ENCODE results near the gene SH3BGR. TPM values are rescaled to one million over a fixed set of nuclear protein-coding genes. Genes with fewer than 3 reads are reported as not detected.
"Not testable (repeated sequence)": the region's sequence is repeated elsewhere in the genome, so short reads cannot be mapped to it uniquely, and the experiment has no call there.

SH3BGR gene
- total RNA-seq = under 1 TPM; 0.57 to 0.86 TPM
- 0 to 0.08 reads per million in 2 donors for total RNA-seq

DNA sequence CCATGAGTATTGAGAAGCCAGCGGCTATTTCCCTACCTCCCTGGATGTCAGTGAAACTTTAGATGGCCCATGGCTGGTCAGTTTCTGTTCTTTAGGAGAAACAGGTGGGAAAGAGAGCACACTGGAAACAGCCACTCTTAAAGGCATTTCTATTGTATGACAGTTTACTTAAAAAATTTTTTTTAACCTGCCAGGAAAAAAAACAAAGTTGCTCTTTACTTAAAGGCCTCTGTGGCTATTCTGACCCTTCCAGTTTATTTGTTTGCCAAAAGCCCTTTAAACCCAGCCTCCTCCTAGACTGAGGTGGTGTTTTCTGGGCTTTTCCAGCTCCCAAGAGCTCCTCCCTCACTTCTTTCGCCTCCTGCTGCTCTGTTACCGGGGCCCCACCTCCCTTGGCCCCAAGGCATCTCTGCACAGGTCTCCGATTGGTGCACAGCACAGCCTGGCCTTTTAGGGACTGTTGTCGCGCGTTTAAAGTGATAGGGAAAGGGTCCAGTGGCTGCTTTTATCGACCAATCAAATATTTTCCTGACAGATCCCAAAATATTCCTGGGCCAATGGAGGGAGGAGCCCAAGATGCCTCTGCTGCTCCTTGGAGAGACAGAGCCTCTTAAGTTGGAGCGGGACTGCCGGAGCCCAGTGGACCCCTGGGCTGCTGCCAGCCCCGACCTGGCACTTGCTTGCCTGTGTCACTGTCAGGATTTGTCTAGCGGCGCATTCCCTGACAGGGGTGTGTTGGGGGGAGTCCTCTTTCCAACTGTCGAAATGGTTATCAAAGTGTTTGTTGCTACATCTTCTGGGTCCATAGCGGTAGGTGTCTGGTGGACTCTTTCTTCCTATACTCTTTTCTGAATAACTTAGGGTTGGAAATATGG is at the start of gene SH3BGR:
Gene SH3BGR (plus strand): TSS at position 639 of the 875 bp plus-strand sequence. CDS start 127 bp downstream, at position 766.
- H3K27ac Mint-ChIP-seq = no peak within 1 kb of the TSS
- H3K36me3 Mint-ChIP-seq (ENCODE audit: low read depth) = no peaks in the 10 kb centered on the region
- H3K4me3 Mint-ChIP-seq = no peak within 1 kb of the TSS
- ATAC-seq = no peak
- H3K27me3 Mint-ChIP-seq = peaks cover 40% of the 10 kb centered on the region
- DNase-seq = no peak
- no peaks in the 10 kb centered on the region for H3K9me3 ChIP-seq (ENCODE audit: control insufficient read depth, low read length, poor library complexity, severe bottlenecking)
- peaks cover 2% of the 10 kb centered on the region for H3K4me1 Mint-ChIP-seq

DNA sequence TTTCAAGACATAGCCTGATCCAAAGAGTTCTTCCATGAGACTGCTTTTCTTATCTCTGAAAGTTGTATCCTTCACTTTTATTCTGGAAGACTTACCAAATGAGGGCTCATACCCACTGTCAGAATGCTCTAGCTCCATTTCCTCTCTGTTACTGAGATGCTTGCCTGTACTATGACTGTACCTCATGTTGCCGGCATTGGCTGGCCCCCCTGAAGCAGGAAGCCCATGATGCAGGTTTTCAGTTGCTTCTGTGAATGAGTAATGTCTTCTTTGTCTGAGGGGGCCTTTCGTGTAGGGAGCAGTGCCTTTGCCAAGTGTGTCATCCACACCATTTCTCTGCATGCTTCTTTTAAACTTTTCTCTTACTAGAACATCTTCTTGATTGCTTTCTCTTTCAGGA is 45.7 kb upstream of the SH3BGR start:
- no peaks in the 10 kb centered on the region for H3K9me3 ChIP-seq (ENCODE audit: control insufficient read depth, low read length, poor library complexity, severe bottlenecking)
- DNase-seq (no peak), ATAC-seq (no peak)
- no peak overlapping the region for H3K4me3 Mint-ChIP-seq
- no peaks in the 10 kb centered on the region for H3K4me1 Mint-ChIP-seq
- H3K27ac Mint-ChIP-seq = no peak overlapping the region
- H3K36me3 Mint-ChIP-seq (ENCODE audit: low read depth) = peaks cover 5% of the 10 kb centered on the region
- H3K27me3 Mint-ChIP-seq = no peaks in the 10 kb centered on the region

DNA sequence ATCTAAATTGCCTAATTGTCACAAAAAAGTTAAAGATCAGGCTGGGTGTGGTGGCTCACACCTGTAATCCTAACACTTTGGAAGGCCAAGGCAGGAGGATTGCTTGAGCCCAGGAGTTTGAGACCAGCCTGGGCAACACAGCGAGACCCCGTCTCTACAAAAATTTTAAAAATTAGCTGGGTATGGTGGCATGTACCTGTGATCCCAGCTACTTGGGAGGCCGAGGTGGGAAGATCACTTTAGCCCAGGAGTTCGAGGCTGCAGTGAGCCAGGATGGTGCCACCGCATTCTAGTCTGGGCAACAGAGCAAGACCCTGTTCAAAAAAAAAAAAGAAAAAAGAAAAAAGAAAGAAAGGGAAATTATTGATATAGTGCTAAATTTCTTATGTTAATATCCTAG is 32.6 kb upstream of the SH3BGR start:
- not testable (repeated sequence) for DNase-seq; ATAC-seq; H3K9me3 ChIP-seq (ENCODE audit: control insufficient read depth, low read length, poor library complexity, severe bottlenecking); H3K27ac Mint-ChIP-seq; H3K36me3 Mint-ChIP-seq (ENCODE audit: low read depth); H3K4me3 Mint-ChIP-seq; H3K4me1 Mint-ChIP-seq; H3K27me3 Mint-ChIP-seq

DNA sequence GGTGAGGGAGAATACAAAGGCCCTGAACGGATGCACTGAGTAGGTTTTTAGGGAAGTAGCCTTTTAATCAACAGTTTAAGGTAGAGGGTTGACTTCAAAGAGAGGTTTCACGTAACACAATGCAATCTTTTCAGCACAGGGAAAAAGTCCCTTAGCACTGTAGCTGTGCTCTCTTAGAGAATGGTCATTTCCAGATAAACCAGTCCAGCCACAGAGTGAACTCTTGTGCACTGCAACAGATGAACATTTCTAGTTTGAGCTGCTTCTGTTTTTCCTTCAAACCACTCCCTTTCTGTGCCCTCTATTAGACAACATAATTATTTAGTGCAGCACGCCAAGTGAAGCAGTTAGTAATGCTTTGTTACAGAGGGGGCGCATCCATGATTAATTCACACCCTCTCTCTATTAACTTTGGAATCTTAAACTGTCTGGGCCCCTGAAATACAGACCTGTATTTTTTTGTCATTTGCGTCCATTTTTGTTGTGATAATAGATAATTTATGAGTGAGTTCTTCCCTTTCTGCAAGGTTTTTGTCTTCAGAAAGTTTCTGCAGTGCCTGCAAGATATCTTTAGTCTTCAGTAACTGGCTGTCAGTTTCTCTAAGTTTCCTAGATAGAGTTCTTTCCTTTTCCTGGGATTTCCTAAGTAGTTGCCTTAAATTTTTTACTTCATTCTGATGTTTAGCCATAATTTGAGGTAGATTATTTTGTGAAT is 29.1 kb upstream of the SH3BGR start:
- no peak for DNase-seq
- Mint-ChIP-seq H3K4me1 (no peaks in the 10 kb centered on the region), H3K36me3 (ENCODE audit: low read depth) (no peaks in the 10 kb centered on the region), H3K27me3 (peaks cover 6% of the 10 kb centered on the region), H3K4me3 (no peak overlapping the region), H3K27ac (no peak overlapping the region)
- no peak for ATAC-seq
- H3K9me3 ChIP-seq (ENCODE audit: control insufficient read depth, low read length, poor library complexity, severe bottlenecking) = no peaks in the 10 kb centered on the region

DNA sequence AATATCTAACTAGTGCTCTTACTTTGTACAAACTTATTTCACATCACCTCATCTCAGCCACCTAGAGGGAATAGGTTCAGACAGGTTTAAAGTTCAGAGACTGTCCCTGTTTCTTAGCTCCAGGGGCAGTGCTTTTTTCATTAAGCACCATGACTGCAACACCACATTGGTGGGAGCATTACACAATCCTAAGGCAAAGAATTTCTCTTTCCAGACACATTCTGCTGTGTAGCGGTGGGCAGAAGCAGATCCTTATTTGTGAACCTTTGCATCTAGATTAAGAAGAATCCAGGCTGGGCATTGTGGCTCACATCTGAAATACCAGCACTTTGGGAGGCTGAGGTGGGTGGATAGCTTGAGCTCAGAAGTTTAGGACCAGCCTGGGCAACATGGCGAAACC is 22.3 kb upstream of the SH3BGR start:
- Mint-ChIP-seq H3K27ac (no peak overlapping the region), H3K36me3 (ENCODE audit: low read depth) (no peaks in the 10 kb centered on the region), H3K27me3 (peaks cover 13% of the 10 kb centered on the region), H3K4me3 (no peak overlapping the region), H3K4me1 (no peaks in the 10 kb centered on the region)
- DNase-seq = no peak
- no peaks in the 10 kb centered on the region for H3K9me3 ChIP-seq (ENCODE audit: control insufficient read depth, low read length, poor library complexity, severe bottlenecking)
- ATAC-seq = no peak

DNA sequence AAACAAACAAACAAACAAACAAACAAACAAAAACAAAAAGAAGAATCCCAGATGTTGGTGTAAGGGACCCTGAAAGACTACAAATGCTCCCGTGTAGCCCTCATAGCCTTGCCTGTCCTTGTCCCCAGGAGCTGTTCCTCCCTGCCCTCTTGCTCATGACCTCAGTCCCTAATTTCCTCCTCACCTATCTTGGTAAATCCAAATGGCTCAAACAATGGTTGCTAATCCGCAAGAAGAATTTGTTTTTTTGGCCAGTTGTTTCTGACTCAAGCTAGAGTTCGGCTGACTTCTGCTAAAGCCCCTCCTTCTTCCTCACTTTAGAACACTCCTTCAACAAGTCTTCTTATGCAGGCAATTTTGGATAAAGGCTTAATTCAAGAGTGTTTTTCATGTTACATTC is 21.8 kb upstream of the SH3BGR start:
- no peak for DNase-seq

DNA sequence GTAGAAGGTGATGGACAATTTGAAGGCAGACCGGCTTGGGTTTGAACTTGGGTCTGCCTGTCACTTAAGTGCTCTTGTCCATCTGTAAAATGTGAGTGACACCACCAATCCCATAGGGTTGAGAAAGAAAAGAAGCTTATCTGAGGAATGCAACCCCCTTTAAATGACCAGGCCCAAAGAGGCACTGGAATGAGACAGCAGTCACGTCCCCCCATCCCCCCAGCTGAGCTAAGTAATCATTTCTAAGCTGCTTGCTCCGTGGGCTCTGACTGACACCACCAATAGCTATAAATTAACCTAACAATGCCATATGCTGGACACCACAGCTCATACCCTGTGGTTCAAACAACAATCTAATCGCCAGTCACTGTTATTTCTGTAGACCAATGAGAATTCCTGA is 21.3 kb upstream of the SH3BGR start:
- peaks cover 13% of the 10 kb centered on the region for H3K27me3 Mint-ChIP-seq
- H3K4me3 Mint-ChIP-seq = no peak overlapping the region
- no peak overlapping the region for H3K27ac Mint-ChIP-seq
- no peak for ATAC-seq
- H3K9me3 ChIP-seq (ENCODE audit: control insufficient read depth, low read length, poor library complexity, severe bottlenecking) = no peaks in the 10 kb centered on the region
- DNase-seq = no peak
- no peaks in the 10 kb centered on the region for H3K36me3 Mint-ChIP-seq (ENCODE audit: low read depth)
- H3K4me1 Mint-ChIP-seq = no peaks in the 10 kb centered on the region

More for the DNA sequence above, 21.8 kb upstream of the SH3BGR start:
- H3K9me3 ChIP-seq (ENCODE audit: control insufficient read depth, low read length, poor library complexity, severe bottlenecking) = no peaks in the 10 kb centered on the region
- no peak for ATAC-seq
- peaks cover 13% of the 10 kb centered on the region for H3K27me3 Mint-ChIP-seq
- no peaks in the 10 kb centered on the region for H3K4me1 Mint-ChIP-seq
- no peak overlapping the region for H3K4me3 Mint-ChIP-seq
- H3K36me3 Mint-ChIP-seq (ENCODE audit: low read depth) = no peaks in the 10 kb centered on the region
- H3K27ac Mint-ChIP-seq = no peak overlapping the region

DNA sequence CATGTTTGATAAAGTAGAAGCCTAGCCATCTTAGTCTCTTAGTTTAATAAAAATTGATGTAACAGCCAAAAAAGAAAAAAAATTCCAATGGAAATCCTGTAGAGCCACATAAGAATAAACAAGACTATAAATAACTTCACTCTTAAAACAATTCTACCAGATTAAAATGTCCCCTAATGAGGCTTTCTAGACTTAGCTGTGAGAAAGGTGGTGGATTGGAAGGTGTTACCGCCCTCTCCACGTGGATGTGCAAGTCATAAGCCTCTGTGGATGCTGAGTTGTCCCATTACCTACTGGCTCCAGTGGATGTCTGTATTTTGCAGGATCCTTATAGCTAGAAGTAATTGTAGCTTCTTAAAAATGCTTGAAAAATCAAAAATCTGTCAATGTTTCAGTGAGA is 20.8 kb upstream of the SH3BGR start:
- Mint-ChIP-seq H3K4me3 (no peak overlapping the region), H3K4me1 (no peaks in the 10 kb centered on the region), H3K36me3 (ENCODE audit: low read depth) (no peaks in the 10 kb centered on the region), H3K27me3 (peaks cover 13% of the 10 kb centered on the region), H3K27ac (no peak overlapping the region)
- ATAC-seq (no peak), DNase-seq (no peak)
- no peaks in the 10 kb centered on the region for H3K9me3 ChIP-seq (ENCODE audit: control insufficient read depth, low read length, poor library complexity, severe bottlenecking)

DNA sequence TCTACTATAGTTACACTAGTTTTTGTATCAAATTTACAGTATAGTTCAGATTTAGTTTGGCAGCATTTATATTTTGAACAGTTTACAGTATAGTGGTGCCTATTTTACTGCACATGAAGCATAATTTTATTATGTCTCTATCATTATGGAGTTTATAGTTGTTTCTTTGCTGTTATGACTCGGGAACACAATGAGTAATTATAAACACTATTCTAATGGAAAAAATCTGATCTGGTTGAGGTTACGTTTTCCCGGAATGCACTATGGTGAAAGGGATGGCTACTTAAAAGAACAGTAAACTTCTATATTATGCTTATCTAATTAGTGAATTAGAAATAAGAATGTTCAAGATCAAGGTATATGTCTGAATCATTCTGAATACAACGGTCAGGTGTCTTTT is 16.8 kb upstream of the SH3BGR start:
- Mint-ChIP-seq H3K4me1 (no peaks in the 10 kb centered on the region), H3K36me3 (ENCODE audit: low read depth) (peaks cover 3% of the 10 kb centered on the region), H3K4me3 (no peak overlapping the region), H3K27ac (no peak overlapping the region), H3K27me3 (peaks cover 29% of the 10 kb centered on the region)
- no peaks in the 10 kb centered on the region for H3K9me3 ChIP-seq (ENCODE audit: control insufficient read depth, low read length, poor library complexity, severe bottlenecking)
- ATAC-seq = no peak
- DNase-seq = no peak

DNA sequence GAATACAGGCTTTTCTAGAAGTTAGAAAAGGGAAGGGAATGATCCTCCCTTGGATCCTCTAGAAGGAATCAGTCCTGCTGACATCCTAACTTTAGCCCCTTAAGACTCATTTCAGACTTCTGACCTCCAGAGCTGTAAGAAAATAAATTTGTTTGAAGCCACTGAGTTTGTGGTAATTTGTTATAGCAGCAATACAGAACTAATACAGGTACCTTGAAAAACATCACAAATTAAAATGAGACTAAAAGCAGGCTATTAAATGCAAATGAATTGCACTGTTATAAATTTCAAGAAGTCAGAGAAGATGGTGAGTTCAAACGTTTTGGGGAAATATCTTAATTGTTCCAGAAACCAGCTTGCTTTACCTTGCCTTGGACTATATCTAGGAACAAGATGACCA is 12.5 kb upstream of the SH3BGR start:
- Mint-ChIP-seq H3K4me3 (no peak overlapping the region), H3K4me1 (peaks cover 4% of the 10 kb centered on the region), H3K27ac (no peak overlapping the region), H3K27me3 (peaks cover 45% of the 10 kb centered on the region), H3K36me3 (ENCODE audit: low read depth) (peaks cover 9% of the 10 kb centered on the region)
- no peaks in the 10 kb centered on the region for H3K9me3 ChIP-seq (ENCODE audit: control insufficient read depth, low read length, poor library complexity, severe bottlenecking)
- ATAC-seq (no peak), DNase-seq (no peak)

DNA sequence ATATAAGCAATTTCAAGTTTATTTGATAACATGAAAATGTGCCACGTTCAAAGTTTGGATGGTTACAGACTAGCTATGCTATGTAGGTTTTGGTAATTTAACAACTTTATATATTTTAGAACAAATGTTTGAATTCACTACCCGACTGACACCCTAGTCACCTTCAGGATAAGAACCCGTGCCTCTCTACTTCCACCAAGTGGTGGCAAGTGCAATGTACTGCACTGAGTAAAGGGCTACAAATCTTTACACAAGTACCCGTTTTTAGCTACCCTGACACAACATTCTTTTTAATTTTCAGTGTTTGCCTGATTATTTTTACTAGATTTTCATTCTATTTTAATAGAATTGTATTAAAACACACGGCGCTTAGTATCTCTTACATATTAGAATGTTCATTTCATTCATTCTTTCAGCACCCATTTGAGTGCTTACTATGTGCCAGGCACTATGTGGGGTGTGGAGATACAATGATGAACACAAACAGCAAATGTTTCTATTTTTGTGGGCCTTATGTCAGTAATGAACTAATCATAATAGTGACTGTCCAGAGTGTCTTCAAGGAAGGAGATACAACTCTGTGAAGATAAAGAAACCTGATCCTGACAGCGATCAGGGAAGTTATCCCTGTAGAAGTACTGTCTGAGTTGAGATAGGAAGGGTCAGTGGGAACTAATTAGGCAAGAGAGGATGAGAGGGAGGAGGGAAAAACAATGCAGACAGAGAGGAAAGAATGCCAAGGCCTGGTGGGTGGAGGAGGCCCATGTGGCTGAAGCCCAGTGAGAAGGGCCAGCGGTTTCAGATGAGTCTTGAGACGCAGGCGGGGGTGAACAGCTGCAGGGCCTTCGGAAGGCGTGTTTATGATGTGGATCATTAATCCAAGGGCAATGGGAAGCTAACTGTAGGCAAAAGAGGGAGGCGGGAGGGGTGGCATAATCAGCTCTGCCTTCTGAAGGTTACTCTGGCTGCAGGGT is 10.0 kb upstream of the SH3BGR start:
- H3K36me3 Mint-ChIP-seq (ENCODE audit: low read depth) = peaks cover 7% of the 10 kb centered on the region
- no peak overlapping the region for H3K4me3 Mint-ChIP-seq
- DNase-seq (peak in 1 of 3 donors; percentile 10), ATAC-seq (peak; percentile 48)
- no peaks in the 10 kb centered on the region for H3K9me3 ChIP-seq (ENCODE audit: control insufficient read depth, low read length, poor library complexity, severe bottlenecking)
- peaks cover 49% of the 10 kb centered on the region for H3K27me3 Mint-ChIP-seq
- H3K4me1 Mint-ChIP-seq = peaks cover 12% of the 10 kb centered on the region
- H3K27ac Mint-ChIP-seq = peak overlapping the region; percentile 24

DNA sequence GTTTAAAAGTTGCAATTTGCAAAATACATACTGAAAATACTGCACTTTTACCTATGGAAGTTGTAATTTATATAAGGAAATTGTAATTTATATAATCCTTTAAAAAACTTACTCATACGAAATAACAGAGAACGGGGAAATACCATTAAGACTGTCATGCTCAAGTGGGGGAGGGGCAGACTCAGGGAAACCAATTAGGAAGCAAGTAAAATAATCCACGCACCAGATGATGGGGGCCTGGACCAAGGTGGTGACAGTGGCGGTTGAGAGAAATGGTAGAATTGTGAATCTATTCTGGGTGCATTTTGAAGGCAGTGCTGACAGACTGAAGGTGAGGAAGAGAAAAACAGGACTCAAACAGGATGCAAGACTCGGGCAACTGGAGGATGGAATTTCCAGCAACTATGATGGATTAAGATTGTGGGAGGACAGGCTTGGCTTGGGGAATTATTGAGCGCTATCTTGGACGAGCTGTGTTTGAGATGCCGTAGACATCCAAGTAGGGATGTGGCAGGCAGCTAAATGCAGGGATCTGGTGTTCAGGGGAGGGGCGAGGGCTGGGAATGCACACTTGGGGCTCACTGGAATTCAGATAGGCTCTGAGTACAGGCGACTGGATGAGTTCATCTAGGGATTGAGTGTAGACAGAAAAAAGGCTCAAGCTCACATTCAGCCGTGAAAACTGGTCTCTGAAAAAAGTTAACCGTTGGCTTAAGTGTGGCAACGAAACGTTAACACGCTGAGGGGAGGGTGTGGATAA is 7.2 kb upstream of the SH3BGR start:
- peaks cover 6% of the 10 kb centered on the region for H3K36me3 Mint-ChIP-seq (ENCODE audit: low read depth)
- peaks cover 15% of the 10 kb centered on the region for H3K4me1 Mint-ChIP-seq
- no peak for DNase-seq
- ATAC-seq = no peak
- peak overlapping the region; percentile 95 for H3K4me3 Mint-ChIP-seq
- H3K27me3 Mint-ChIP-seq = peaks cover 44% of the 10 kb centered on the region
- H3K9me3 ChIP-seq (ENCODE audit: control insufficient read depth, low read length, poor library complexity, severe bottlenecking) = no peaks in the 10 kb centered on the region
- H3K27ac Mint-ChIP-seq = peak overlapping the region; percentile 95

All from T-helper 17 cell (primary cell).